ENCODE results near the gene LSAMP.

DNA sequence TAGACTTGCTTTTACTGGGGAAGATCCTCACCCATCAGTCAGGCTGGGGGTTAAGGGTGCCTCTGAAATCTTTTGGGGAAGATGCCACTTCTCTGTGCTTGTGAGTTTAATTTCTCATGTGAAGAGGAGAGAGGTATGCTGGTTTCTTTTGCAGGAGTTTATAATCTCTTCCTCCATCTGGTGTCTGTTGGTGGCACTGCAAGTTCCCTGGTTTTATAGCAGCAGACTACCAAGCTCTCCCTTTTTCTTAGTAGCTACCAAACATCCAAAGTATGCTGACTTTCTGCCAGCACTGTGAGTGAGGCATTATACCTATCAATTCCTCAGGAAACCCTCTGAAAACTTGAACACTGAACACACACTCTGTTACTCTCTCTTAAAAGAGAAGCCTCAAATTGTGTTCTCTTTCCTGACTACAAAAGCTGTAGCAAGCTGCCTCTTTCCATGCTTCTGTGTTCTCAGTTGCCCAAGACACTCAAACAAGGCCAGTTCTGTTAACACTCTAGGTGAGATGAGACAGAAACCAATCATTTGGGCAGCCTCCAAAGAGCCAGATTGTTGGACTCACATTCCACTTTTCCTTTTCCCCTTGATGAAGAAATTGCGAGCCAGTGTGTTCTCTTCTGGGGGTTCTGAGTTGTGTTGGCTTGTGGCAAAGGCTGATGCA, 522.5 kb downstream of the LSAMP start:
- TF ChIP-seq, protein P1, sequence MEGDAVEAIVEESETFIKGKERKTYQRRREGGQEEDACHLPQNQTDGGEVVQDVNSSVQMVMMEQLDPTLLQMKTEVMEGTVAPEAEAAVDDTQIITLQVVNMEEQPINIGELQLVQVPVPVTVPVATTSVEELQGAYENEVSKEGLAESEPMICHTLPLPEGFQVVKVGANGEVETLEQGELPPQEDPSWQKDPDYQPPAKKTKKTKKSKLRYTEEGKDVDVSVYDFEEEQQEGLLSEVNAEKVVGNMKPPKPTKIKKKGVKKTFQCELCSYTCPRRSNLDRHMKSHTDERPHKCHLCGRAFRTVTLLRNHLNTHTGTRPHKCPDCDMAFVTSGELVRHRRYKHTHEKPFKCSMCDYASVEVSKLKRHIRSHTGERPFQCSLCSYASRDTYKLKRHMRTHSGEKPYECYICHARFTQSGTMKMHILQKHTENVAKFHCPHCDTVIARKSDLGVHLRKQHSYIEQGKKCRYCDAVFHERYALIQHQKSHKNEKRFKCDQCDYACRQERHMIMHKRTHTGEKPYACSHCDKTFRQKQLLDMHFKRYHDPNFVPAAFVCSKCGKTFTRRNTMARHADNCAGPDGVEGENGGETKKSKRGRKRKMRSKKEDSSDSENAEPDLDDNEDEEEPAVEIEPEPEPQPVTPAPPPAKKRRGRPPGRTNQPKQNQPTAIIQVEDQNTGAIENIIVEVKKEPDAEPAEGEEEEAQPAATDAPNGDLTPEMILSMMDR (IDR thresholded peaks at IDR 0.05) = peak in 2 of 4 experiments; percentile 30 to 42
- TF ChIP-seq EP300 (IDR thresholded peaks at IDR 0.05) (no peak), POLR2AphosphoS5 (IDR thresholded peaks at IDR 0.05) (no peak)

All from sigmoid colon (tissue), 4 donors.